Measurements from ENCODE around the gene POU2AF3.

POU2AF3 gene

DNA sequence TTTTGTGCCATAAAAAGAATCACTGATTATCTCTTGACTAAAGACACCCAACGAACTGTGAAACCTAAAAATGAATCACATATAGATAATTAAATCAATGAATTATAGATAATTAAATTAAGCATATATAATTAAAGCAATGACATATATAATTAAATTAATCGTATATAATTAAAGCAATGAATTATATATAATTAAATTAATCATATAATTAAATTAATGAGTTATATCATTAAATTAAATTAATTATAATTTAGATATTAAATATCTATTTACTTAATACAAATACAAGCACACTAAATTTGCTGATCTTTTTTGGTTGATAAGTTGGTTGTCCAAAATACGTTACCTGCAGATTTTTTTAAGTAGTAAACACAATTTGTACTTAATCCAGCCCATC, 49.8 kb downstream of the POU2AF3 start:
- TF ChIP-seq, protein P1, sequence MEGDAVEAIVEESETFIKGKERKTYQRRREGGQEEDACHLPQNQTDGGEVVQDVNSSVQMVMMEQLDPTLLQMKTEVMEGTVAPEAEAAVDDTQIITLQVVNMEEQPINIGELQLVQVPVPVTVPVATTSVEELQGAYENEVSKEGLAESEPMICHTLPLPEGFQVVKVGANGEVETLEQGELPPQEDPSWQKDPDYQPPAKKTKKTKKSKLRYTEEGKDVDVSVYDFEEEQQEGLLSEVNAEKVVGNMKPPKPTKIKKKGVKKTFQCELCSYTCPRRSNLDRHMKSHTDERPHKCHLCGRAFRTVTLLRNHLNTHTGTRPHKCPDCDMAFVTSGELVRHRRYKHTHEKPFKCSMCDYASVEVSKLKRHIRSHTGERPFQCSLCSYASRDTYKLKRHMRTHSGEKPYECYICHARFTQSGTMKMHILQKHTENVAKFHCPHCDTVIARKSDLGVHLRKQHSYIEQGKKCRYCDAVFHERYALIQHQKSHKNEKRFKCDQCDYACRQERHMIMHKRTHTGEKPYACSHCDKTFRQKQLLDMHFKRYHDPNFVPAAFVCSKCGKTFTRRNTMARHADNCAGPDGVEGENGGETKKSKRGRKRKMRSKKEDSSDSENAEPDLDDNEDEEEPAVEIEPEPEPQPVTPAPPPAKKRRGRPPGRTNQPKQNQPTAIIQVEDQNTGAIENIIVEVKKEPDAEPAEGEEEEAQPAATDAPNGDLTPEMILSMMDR (IDR thresholded peaks at IDR 0.05; ENCODE audit: low read depth, low read length): no peak
- Histone ChIP-seq H3K27me3 (ENCODE audit: insufficient read depth, low read depth, severe bottlenecking) (no peaks in the 10 kb centered on the region), H3K9me3 (ENCODE audit: severe bottlenecking) (no peaks in the 10 kb centered on the region), H3K4me3 (ENCODE audit: low read depth, low read length) (no peak overlapping the region), H3K27ac (no peak overlapping the region), H3K36me3 (no peaks in the 10 kb centered on the region)
- DNase-seq: no peak

DNA sequence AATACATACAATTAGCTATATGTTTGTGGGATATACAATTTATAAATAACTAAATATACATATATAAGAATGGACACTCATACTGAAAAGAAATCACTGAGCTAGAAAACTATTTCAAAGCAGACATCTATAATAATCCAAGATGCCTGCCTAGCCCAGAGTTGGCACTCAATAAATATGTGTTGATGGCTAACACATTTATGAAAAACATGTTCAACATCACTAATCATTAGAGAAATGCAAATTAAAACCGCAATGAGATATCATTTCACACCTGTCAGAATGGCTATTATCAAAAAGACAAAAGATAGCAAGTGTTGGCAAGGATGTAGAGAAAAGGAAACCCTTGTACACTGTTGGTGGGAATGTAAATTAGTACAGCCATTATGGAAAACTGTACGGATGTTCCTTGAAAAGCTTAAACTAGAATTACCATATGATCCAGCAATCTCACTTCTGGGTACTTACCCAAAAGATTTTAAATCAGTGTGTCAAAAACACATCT, 50.9 kb downstream of the POU2AF3 start:
- H3K27me3 ChIP-seq (ENCODE audit: insufficient read depth, low read depth, severe bottlenecking): no peaks in the 10 kb centered on the region
- no peaks in the 10 kb centered on the region for H3K36me3 ChIP-seq
- no peak overlapping the region for H3K27ac ChIP-seq
- TF ChIP-seq, protein P1 (IDR thresholded peaks at IDR 0.05; ENCODE audit: low read depth, low read length): no peak
- H3K9me3 ChIP-seq (ENCODE audit: severe bottlenecking): no peaks in the 10 kb centered on the region
- no peak for DNase-seq
- H3K4me3 ChIP-seq (ENCODE audit: low read depth, low read length): no peak overlapping the region

DNA sequence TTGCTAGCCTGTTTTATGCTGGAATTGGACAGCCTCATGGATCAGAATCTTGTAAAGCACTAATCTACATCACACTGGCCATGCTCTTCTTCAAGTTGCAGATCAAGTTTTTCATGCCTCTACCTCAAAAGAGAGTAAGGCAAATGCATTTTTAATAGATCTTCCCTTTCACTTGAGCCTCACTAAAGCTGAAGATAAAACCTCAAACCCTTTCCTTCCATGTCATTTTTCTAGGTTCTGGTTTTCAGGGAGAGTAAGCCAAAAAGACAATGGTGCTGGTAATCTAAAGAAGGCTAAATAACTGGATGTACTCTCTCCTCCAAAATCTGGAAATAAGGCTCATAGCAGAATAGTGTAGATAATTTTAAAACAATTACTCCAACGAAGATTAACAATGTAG, 52.5 kb downstream of the POU2AF3 start:
- H3K9me3 ChIP-seq (ENCODE audit: severe bottlenecking): no peaks in the 10 kb centered on the region
- H3K4me3 ChIP-seq (ENCODE audit: low read depth, low read length): no peak overlapping the region
- no peaks in the 10 kb centered on the region for H3K27me3 ChIP-seq (ENCODE audit: insufficient read depth, low read depth, severe bottlenecking)
- TF ChIP-seq, protein P1 (IDR thresholded peaks at IDR 0.05; ENCODE audit: low read depth, low read length): no peak
- no peak overlapping the region for H3K27ac ChIP-seq
- DNase-seq: no peak
- H3K36me3 ChIP-seq: no peaks in the 10 kb centered on the region

DNA sequence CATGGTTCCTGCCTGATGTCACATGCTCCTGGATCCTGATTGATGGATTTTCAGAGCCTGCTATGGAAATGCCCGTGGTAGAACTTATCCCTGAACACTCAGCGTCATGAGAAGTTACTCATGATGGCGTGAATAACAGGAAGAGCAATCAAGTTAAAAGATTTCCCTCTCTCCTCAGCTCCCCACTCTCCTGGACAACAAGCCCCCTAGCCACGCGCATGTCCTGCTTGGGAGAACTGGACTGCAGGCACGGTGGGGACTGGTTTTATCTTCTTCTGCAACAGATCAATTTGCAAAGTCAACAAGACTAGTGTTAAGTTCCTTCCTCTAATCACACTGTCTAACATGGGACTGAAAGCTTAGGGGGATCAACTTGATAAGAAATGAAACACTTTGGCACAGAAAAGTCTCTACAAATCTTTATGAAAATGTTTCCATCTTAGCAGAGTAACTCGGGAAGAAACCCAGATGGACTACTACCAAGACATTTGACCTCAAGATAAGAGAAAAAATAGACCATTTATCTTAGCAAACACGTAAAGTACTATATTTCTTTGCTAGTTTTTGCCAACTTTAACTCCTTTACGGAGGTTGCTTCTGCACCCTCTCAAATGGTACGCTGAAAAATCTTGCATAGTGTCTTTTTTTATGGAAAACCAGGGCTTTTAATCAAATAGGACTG, 53.2 kb downstream of the POU2AF3 start:
- no peak for DNase-seq
- Histone ChIP-seq H3K9me3 (ENCODE audit: severe bottlenecking) (no peaks in the 10 kb centered on the region), H3K4me3 (ENCODE audit: low read depth, low read length) (no peak overlapping the region), H3K36me3 (no peaks in the 10 kb centered on the region), H3K27me3 (ENCODE audit: insufficient read depth, low read depth, severe bottlenecking) (no peaks in the 10 kb centered on the region), H3K27ac (no peak overlapping the region)
- TF ChIP-seq, protein P1 (IDR thresholded peaks at IDR 0.05; ENCODE audit: low read depth, low read length): no peak

DNA sequence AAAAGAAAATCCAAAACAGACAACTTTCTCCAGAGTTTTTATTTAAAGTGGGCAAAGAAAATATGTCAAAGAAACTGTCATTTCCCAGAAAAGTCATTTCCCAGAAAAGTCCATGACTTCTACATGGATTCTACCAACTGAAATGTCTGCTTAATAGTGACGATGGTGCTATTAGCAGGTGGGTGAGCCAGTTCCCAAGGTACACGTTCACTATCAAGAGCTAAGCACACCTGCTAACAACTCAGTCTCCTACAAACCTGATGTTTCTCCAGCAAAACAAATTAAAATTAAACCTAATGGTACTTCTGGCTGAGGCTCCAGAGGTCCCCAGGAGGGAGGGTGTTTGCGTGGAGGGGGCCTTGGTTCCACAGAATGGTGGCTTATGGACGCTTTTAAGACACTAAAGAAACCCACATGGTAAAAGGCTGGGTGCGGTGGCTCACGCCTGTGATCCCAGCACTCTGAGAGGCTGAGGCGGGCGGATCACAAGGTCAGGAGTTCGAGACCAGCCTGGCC, 53.9 kb downstream of the POU2AF3 start:
- TF ChIP-seq, protein P1 (IDR thresholded peaks at IDR 0.05; ENCODE audit: low read depth, low read length): no peak

More for the DNA sequence above, 53.9 kb downstream of the POU2AF3 start:
- Histone ChIP-seq H3K27ac (no peak overlapping the region), H3K36me3 (no peaks in the 10 kb centered on the region), H3K4me3 (ENCODE audit: low read depth, low read length) (no peak overlapping the region), H3K9me3 (ENCODE audit: severe bottlenecking) (no peaks in the 10 kb centered on the region), H3K27me3 (ENCODE audit: insufficient read depth, low read depth, severe bottlenecking) (no peaks in the 10 kb centered on the region)
- DNase-seq: no peak

All from WERI-Rb-1 (cell line).